Naive thymus-derived CD4-positive, alpha-beta T cell (primary cell): Measurements from ENCODE around the gene TMPRSS4. TPM values are rescaled to one million over a fixed set of nuclear protein-coding genes. Genes with fewer than 3 reads are reported as not detected.

Experiments
- ATAC-seq: fragments of 150-1000 bp; cut with Tn5 transposase; 2 replicates; pipeline ENCODE4 v1.10.0; 2021; ENCODE audit warnings: mild to moderate bottlenecking, moderate library complexity
- CTCF ChIA-PET: fragments of 350-600 bp; sonication (Branson Sonifier 250); formaldehyde crosslinking; loops from one replicate; lab custom pipeline; 2021; ENCODE audit warnings: antibody characterized with exemption; lab: Charles Lee
- POLR2A ChIA-PET: fragments of 350-600 bp; sonication (Branson Sonifier 250); formaldehyde crosslinking; loops from one replicate; lab custom pipeline; 2021; ENCODE audit warnings: antibody characterized with exemption, inconsistent platforms; lab: Charles Lee
- DNase-seq, 9 donors: peaks; one replicate each; pipeline versions ENCODE4 v3.0.0 to v3.0.0-alpha.2; 2020 to 2022; ENCODE audit warnings: mixed read lengths in 1 of 9
- H3K27ac ChIP-seq: one replicate; pipeline ENCODE4 v1.7.0; 2013; ENCODE audit warnings: mild to moderate bottlenecking, low read depth, low read length, moderate library complexity
- H3K27me3 ChIP-seq, 2 donors: one replicate each; pipeline ENCODE4 v1.7.0; 2013; ENCODE audit warnings: low read length in 2 of 2, mild to moderate bottlenecking in 2 of 2, moderate library complexity in 2 of 2; ENCODE audit not compliant: control insufficient read depth in 2 of 2, insufficient read depth in 2 of 2
- H3K36me3 ChIP-seq, 3 experiments: 1 replicate in 2 of 3; 2 replicates in 1 of 3; pipeline ENCODE4 v1.7.0; 2013; ENCODE audit warnings: low read length in 3 of 3, mild to moderate bottlenecking in 3 of 3, moderate library complexity in 1 of 3; ENCODE audit not compliant: insufficient read depth in 3 of 3, control insufficient read depth in 2 of 3
- H3K4me1 ChIP-seq, 2 donors: one replicate each; pipeline ENCODE4 v1.7.0; 2013; ENCODE audit warnings: low read length in 2 of 2, mild to moderate bottlenecking in 2 of 2, moderate library complexity in 1 of 2; ENCODE audit not compliant: control insufficient read depth in 2 of 2, insufficient read depth in 2 of 2
- H3K4me3 ChIP-seq: 2 replicates; pipeline ENCODE4 v1.7.0; 2013; ENCODE audit warnings: mild to moderate bottlenecking, low read length
- H3K9me3 ChIP-seq, 3 experiments: 1 replicate in 2 of 3; 2 replicates in 1 of 3; pipeline ENCODE4 v1.7.0; 2013; ENCODE audit warnings: low read length in 3 of 3; ENCODE audit not compliant: control insufficient read depth in 2 of 3
- H3K27ac Mint-ChIP-seq, 9 donors: one replicate each; pipeline ENCODE4 v1.8.0; 2020 to 2022; ENCODE audit warnings: mixed read lengths in 9 of 9, mild to moderate bottlenecking in 8 of 9, moderate library complexity in 5 of 9, inconsistent platforms in 2 of 9
- H3K27me3 Mint-ChIP-seq, 5 donors: one replicate each; pipeline ENCODE4 v1.8.0; 2021 to 2022; ENCODE audit warnings: mixed read lengths in 5 of 5, mild to moderate bottlenecking in 1 of 5
- H3K36me3 Mint-ChIP-seq, 5 donors: one replicate each; pipeline ENCODE4 v1.8.0; 2020 to 2022; ENCODE audit warnings: mixed read lengths in 5 of 5, mild to moderate bottlenecking in 3 of 5, inconsistent platforms in 1 of 5
- H3K4me1 Mint-ChIP-seq, 7 donors: one replicate each; pipeline ENCODE4 v1.8.0; 2020 to 2022; ENCODE audit warnings: mixed read lengths in 7 of 7, mild to moderate bottlenecking in 3 of 7, inconsistent platforms in 1 of 7
- H3K4me3 Mint-ChIP-seq, 10 donors: one replicate each; pipeline ENCODE4 v1.8.0; 2020 to 2022; ENCODE audit warnings: mild to moderate bottlenecking in 10 of 10, mixed read lengths in 10 of 10, moderate library complexity in 6 of 10, inconsistent platforms in 2 of 10
- H3K9me3 Mint-ChIP-seq, 11 donors: one replicate each; pipeline ENCODE4 v1.8.0; 2020 to 2022; ENCODE audit warnings: mixed read lengths in 11 of 11, mild to moderate bottlenecking in 4 of 11, inconsistent platforms in 1 of 11, moderate library complexity in 1 of 11
- intact Hi-C, 2 donors: fragments of 100-400 bp; cut with micrococcal nuclease; formaldehyde crosslinking; loops; one replicate each; pipeline ENCODE4 v1.15.1; 2023
- polyA plus RNA-seq, 2 donors: library from polyadenylated mRNA; unstranded; fragments of 300-500 nt; fragmentation: Illumina TruSeq; gene quantifications; one replicate each; pipeline ENCODE4 v1.2.3, GENCODE V29; 2021
- total RNA-seq, 6 experiments: library from RNA in 5 of 6; stranded (reverse) in 5 of 6; gene quantifications; 1 replicate in 5 of 6; 2 replicates in 1 of 6; pipeline ENCODE4 v1.2.3 and lab custom pipeline; 2021 to 2026

Gene TMPRSS4
- total and polyA plus RNA-seq, 7 experiments from 2014 or later: not detected

- no peaks in the 10 kb centered on the region for H3K27me3 ChIP-seq
- no peaks in the 10 kb centered on the region for H3K27me3 Mint-ChIP-seq
- peak overlapping the region in 9 of 10 donors; percentile 38 to 81 (median 50) for H3K4me3 Mint-ChIP-seq
- no peak for DNase-seq
- ChIA-PET POLR2A (interaction anchor here (0.7 to 6.2 kb wide), 11 partner anchors 15 to 99 kb away, joined by 3 to 146 read pairs (median 31); partner anchors contain the start of gene IL10RA), CTCF (interaction anchor here (1.2 to 9.0 kb wide), 7 partner anchors 63 to 240 kb away, joined by 8 to 153 read pairs (median 78); no protein-coding TSS in a partner anchor)
- H3K27ac ChIP-seq: peak overlapping the region; percentile 65
- no peak for ATAC-seq
- H3K9me3 Mint-ChIP-seq: no peaks in the 10 kb centered on the region
- no peaks in the 10 kb centered on the region for H3K9me3 ChIP-seq
- peaks cover 0 to 4% (median 0%) of the 10 kb centered on the region in 5 donors for H3K36me3 Mint-ChIP-seq
- intact Hi-C loops: loop anchor here in 1 of 2 donors (5.0 kb wide), 1 partner anchor 622 kb away; no protein-coding TSS in a partner anchor
- no peaks in the 10 kb centered on the region for H3K36me3 ChIP-seq
- H3K4me3 ChIP-seq: peak overlapping the region; percentile 6
- peaks cover 81 to 85% of the 10 kb centered on the region in 2 donors for H3K4me1 ChIP-seq
- peak overlapping the region; percentile 81 to 99 (median 95) for H3K27ac Mint-ChIP-seq
- peaks cover 61 to 85% (median 77%) of the 10 kb centered on the region in 7 donors for H3K4me1 Mint-ChIP-seq
Measured at GRCh38 chr11:118049771-118050170, 27.1 kb upstream of the TMPRSS4 start.

DNA sequence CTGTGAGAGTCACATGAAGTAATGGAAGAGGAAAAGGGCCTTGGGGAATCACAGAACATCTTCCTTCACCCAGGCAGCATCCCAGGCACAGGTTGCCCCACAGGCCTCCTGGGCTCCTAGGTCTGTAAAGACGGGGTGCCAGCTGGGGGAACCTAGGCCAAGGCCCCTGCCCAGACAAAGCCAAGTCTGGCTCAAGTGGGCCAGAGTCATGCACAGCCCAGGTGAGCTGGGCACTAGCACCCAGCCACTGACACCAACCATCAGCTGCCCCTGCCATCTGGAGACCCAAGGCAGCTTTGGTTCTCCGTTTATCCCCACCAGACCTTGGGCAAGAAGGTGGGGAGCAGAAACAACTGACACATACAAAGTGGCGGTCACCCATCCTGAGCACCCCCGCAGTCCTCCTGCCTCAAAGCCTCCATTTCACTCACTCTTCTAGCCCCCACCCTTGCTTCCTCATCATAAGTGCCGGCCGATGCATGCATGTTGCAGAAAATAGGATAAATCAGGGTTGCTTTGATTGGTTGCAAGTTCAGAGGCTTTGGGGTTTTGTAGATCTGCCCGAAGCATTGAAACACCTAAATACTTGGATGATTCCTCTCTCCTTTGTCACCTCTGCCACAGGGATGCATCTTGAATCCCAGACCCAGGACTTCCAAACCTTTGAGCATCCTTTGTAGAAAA is 26.5 kb upstream of the TMPRSS4 start:
- ChIA-PET CTCF (interaction anchor here (1.0 to 9.0 kb wide), 11 partner anchors 13 to 245 kb away, joined by 4 to 153 read pairs (median 55); partner anchors contain the start of genes FXYD2 and IL10RA), POLR2A (interaction anchor here (0.6 to 6.1 kb wide), 12 partner anchors 15 to 881 kb away, joined by 3 to 146 read pairs (median 8); partner anchors contain the start of gene IL10RA)
- Mint-ChIP-seq H3K27ac (peak overlapping the region; percentile 94 to 100 (median 96)), H3K27me3 (no peaks in the 10 kb centered on the region), H3K36me3 (peaks cover 0 to 4% (median 0%) of the 10 kb centered on the region in 5 donors), H3K9me3 (peaks cover 0 to 1% (median 0%) of the 10 kb centered on the region in 11 donors), H3K4me1 (peaks cover 55 to 79% (median 71%) of the 10 kb centered on the region in 7 donors), H3K4me3 (peak overlapping the region; percentile 42 to 94 (median 80))
- intact Hi-C loops: loop anchor here in 1 of 2 donors (5.0 kb wide), 1 partner anchor 623 kb away; no protein-coding TSS in a partner anchor
- no peaks in the 10 kb centered on the region for H3K36me3 ChIP-seq
- peak overlapping the region; percentile 29 for H3K4me3 ChIP-seq
- H3K27ac ChIP-seq: peak overlapping the region; percentile 65
- no peaks in the 10 kb centered on the region for H3K9me3 ChIP-seq
- H3K27me3 ChIP-seq: no peaks in the 10 kb centered on the region
- DNase-seq (no peak), ATAC-seq (no peak)
- H3K4me1 ChIP-seq: peaks cover 75 to 80% of the 10 kb centered on the region in 2 donors

GRCh38 chr11:118051136-118051610 is 25.7 kb upstream of the TMPRSS4 start:
- ChIA-PET CTCF (interaction anchor here (0.5 to 9.0 kb wide), 18 partner anchors 14 to 245 kb away, joined by 3 to 153 read pairs (median 11); partner anchors contain the start of genes FXYD2 and IL10RA), POLR2A (interaction anchor here (0.7 to 6.1 kb wide), 17 partner anchors 11 to 237 kb away, joined by 3 to 146 read pairs (median 6); partner anchors contain the start of gene IL10RA)
- Histone ChIP-seq H3K36me3 (no peaks in the 10 kb centered on the region), H3K4me1 (peaks cover 67 to 71% of the 10 kb centered on the region in 2 donors), H3K4me3 (peak overlapping the region; percentile 29), H3K27me3 (no peaks in the 10 kb centered on the region), H3K9me3 (no peaks in the 10 kb centered on the region), H3K27ac (peak overlapping the region; percentile 65)
- intact Hi-C loops: loop anchor here (1.0 to 5.0 kb wide), 9 partner anchors 9 to 624 kb away; no protein-coding TSS in a partner anchor
- H3K27ac Mint-ChIP-seq: peak overlapping the region; percentile 94 to 100 (median 96)
- ATAC-seq (peak; percentile 12), DNase-seq (peak in 1 of 9 donors; percentile 30)
- peaks cover 48 to 71% (median 63%) of the 10 kb centered on the region in 7 donors for H3K4me1 Mint-ChIP-seq
- H3K27me3 Mint-ChIP-seq: no peaks in the 10 kb centered on the region
- peaks cover 0 to 4% (median 0%) of the 10 kb centered on the region in 5 donors for H3K36me3 Mint-ChIP-seq
- H3K4me3 Mint-ChIP-seq: peak overlapping the region; percentile 74 to 94 (median 80)
- peaks cover 0 to 1% (median 0%) of the 10 kb centered on the region in 11 donors for H3K9me3 Mint-ChIP-seq

DNA sequence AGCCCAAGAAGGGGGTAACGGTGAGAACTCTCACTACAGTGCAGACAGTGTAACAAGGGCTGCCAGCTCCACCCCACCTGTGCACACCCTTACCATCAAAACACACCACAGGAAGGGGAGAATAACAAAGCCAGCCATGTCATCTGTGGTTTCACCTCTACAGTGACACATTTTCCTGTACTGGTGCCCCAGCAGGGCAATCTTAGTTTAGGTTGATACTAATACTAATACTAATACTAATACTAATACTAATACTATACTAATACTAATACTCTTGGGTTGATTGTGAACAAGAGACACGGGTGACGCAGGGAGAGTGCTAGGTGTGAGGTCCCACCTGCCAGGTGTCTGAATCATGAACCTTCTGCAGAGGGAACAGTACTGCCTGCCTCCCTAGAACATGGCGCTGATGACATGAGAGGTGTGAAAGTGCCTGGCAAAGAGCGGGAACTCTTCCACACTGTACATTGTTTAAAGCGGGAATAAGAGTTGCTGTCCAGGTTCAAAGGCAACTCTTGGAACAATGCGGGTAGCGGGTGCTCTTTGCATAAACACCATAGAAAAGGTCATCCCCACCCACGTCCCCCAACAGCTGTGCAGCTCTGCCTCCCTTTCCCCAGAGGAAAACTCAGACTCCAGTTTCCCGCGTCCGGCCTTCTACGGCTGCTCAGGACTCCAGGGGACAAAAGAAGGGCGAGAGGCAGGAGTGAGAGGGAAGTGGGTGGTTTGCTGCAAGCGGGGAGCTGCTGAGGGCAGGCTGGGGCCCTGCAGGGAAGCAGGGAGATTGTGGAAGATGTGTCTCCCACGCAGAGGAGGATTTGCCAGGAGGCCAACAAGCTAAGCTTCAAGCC is 25.0 kb upstream of the TMPRSS4 start:
- Mint-ChIP-seq H3K4me3 (peak overlapping the region; percentile 74 to 94 (median 80)), H3K4me1 (peaks cover 45 to 64% (median 57%) of the 10 kb centered on the region in 7 donors), H3K27me3 (no peaks in the 10 kb centered on the region), H3K36me3 (peaks cover 0 to 4% (median 0%) of the 10 kb centered on the region in 5 donors), H3K9me3 (peaks cover 0 to 1% (median 0%) of the 10 kb centered on the region in 11 donors), H3K27ac (peak overlapping the region; percentile 94 to 100 (median 96))
- no peaks in the 10 kb centered on the region for H3K9me3 ChIP-seq
- peaks cover 60 to 65% of the 10 kb centered on the region in 2 donors for H3K4me1 ChIP-seq
- intact Hi-C loops: loop anchor here (1.0 to 5.0 kb wide), 9 partner anchors 10 to 625 kb away; no protein-coding TSS in a partner anchor
- H3K4me3 ChIP-seq: peak overlapping the region; percentile 29
- peak overlapping the region; percentile 65 for H3K27ac ChIP-seq
- DNase-seq (peak in 8 of 9 donors; percentile 34 to 91 (median 88)), ATAC-seq (peak; percentile 98)
- CTCF ChIA-PET: interaction anchor here (0.5 to 9.0 kb wide), 27 partner anchors 14 to 456 kb away, joined by 3 to 153 read pairs (median 6); partner anchors contain the start of genes FXYD2 and IL10RA
- H3K36me3 ChIP-seq: no peaks in the 10 kb centered on the region
- POLR2A ChIA-PET: interaction anchor here (0.5 to 6.1 kb wide), 23 partner anchors 10 to 244 kb away, joined by 3 to 146 read pairs (median 6); partner anchors contain the start of gene IL10RA
- H3K27me3 ChIP-seq: no peaks in the 10 kb centered on the region

- peak overlapping the region; percentile 94 to 100 (median 96) for H3K27ac Mint-ChIP-seq
- H3K27me3 Mint-ChIP-seq: peaks cover 0 to 8% (median 0%) of the 10 kb centered on the region in 5 donors
- ChIA-PET POLR2A (interaction anchor here (0.9 to 6.1 kb wide), 18 partner anchors 11 to 245 kb away, joined by 3 to 146 read pairs (median 6); partner anchors contain the start of gene IL10RA), CTCF (interaction anchor here (0.5 to 9.0 kb wide), 45 partner anchors 8 to 893 kb away, joined by 3 to 153 read pairs (median 5); partner anchors contain the start of genes FXYD2 and IL10RA)
- peak overlapping the region in 9 of 10 donors; percentile 2 to 81 (median 60) for H3K4me3 Mint-ChIP-seq
- Histone ChIP-seq H3K4me1 (peaks cover 51 to 56% of the 10 kb centered on the region in 2 donors), H3K27ac (peak overlapping the region; percentile 59), H3K27me3 (no peaks in the 10 kb centered on the region), H3K36me3 (no peaks in the 10 kb centered on the region), H3K4me3 (no peak overlapping the region), H3K9me3 (no peaks in the 10 kb centered on the region)
- intact Hi-C loops: loop anchor here (1.0 to 5.0 kb wide), 7 partner anchors 102 to 625 kb away; no protein-coding TSS in a partner anchor
- peak in 1 of 9 donors; percentile 15 for DNase-seq
- peaks cover 0 to 4% (median 0%) of the 10 kb centered on the region in 5 donors for H3K36me3 Mint-ChIP-seq
- peaks cover 47 to 56% (median 49%) of the 10 kb centered on the region in 7 donors for H3K4me1 Mint-ChIP-seq
- H3K9me3 Mint-ChIP-seq: peaks cover 0 to 1% (median 0%) of the 10 kb centered on the region in 11 donors
- no peak for ATAC-seq
Measured at GRCh38 chr11:118052581-118053206, 24.2 kb upstream of the TMPRSS4 start.
